HEK293 (cell line): ENCODE measurements around the gene PLB1.

Source experiments
- ATF2 ChIP-seq: fragments of 450-650 bp; formaldehyde crosslinking; IDR thresholded peaks from 2 replicates; pipeline ENCODE4 v1.5.1; 2016; ENCODE audit warnings: missing biosample characterization, missing genetic modification characterization, low read depth
- GLIS2 ChIP-seq: fragments of 450-650 bp; formaldehyde crosslinking; IDR thresholded peaks from 2 replicates; pipeline ENCODE4 v1.5.1; 2016; ENCODE audit warnings: missing biosample characterization, missing genetic modification characterization
- KLF16 ChIP-seq: fragments of 450-650 bp; formaldehyde crosslinking; IDR thresholded peaks from 2 replicates; pipeline ENCODE4 v1.5.1; 2017; ENCODE audit warnings: missing biosample characterization, missing genetic modification characterization
- PBX3 ChIP-seq: sonication (generic); formaldehyde crosslinking; IDR thresholded peaks from 2 replicates; pipeline ENCODE4 v1.8.1; 2022; ENCODE audit warnings: mild to moderate bottlenecking, moderate library complexity, missing genetic modification reagents
- SCRT1 ChIP-seq: fragments of 450-650 bp; formaldehyde crosslinking; IDR thresholded peaks from 2 replicates; pipeline ENCODE4 v1.5.1; 2016; ENCODE audit warnings: missing biosample characterization, missing genetic modification characterization, borderline replicate concordance
- SP2 ChIP-seq: fragments of 450-650 bp; formaldehyde crosslinking; IDR thresholded peaks from 2 replicates; pipeline ENCODE4 v1.5.1; 2016; ENCODE audit warnings: missing biosample characterization, missing genetic modification characterization
- TSHZ1 ChIP-seq: fragments of 450-650 bp; formaldehyde crosslinking; IDR thresholded peaks from 2 replicates; pipeline ENCODE4 v1.5.1; 2016; ENCODE audit warnings: missing biosample characterization, missing genetic modification characterization, borderline replicate concordance
- ZBTB26 ChIP-seq: fragments of 450-650 bp; formaldehyde crosslinking; optimal IDR thresholded peaks from 2 replicates; pipeline ENCODE3; 2016; ENCODE audit warnings: missing biosample characterization, mild to moderate bottlenecking, missing genetic modification characterization
- ZBTB48 ChIP-seq: fragments of 450-650 bp; formaldehyde crosslinking; IDR thresholded peaks from 2 replicates; pipeline ENCODE4 v1.5.1; 2016; ENCODE audit warnings: missing biosample characterization, missing genetic modification characterization
- ZFP3 ChIP-seq: fragments of 450-650 bp; formaldehyde crosslinking; IDR thresholded peaks from 2 replicates; pipeline ENCODE4 v1.5.1; 2016; ENCODE audit warnings: low read depth, missing biosample characterization, missing genetic modification characterization
- ZNF140 ChIP-seq: fragments of 450-650 bp; formaldehyde crosslinking; IDR thresholded peaks from 2 replicates; pipeline ENCODE4 v1.5.1; 2016; ENCODE audit warnings: missing biosample characterization, missing genetic modification characterization
- ZNF24 ChIP-seq: fragments of 450-650 bp; formaldehyde crosslinking; IDR thresholded peaks from 2 replicates; pipeline ENCODE4 v1.5.1; 2016; ENCODE audit warnings: missing biosample characterization, missing genetic modification characterization
- ZNF335 ChIP-seq: fragments of 450-650 bp; formaldehyde crosslinking; conservative IDR thresholded peaks from 2 replicates; pipeline ENCODE4 v1.5.1; 2016; ENCODE audit warnings: missing biosample characterization, missing genetic modification characterization
- ZNF391 ChIP-seq: fragments of 450-650 bp; formaldehyde crosslinking; IDR thresholded peaks from 2 replicates; pipeline ENCODE4 v1.5.1; 2016; ENCODE audit warnings: low read depth, missing biosample characterization, missing genetic modification characterization, borderline replicate concordance
- ZNF423 ChIP-seq: fragments of 450-650 bp; formaldehyde crosslinking; IDR thresholded peaks from 2 replicates; pipeline ENCODE4 v1.5.1; 2016; ENCODE audit warnings: missing biosample characterization, missing genetic modification characterization
- ZNF48 ChIP-seq: fragments of 450-650 bp; formaldehyde crosslinking; IDR thresholded peaks from 2 replicates; pipeline ENCODE4 v1.5.1; 2016; ENCODE audit warnings: missing biosample characterization, missing genetic modification characterization
- ZNF623 ChIP-seq: fragments of 450-650 bp; formaldehyde crosslinking; IDR thresholded peaks from 2 replicates; pipeline ENCODE4 v1.5.1; 2016; ENCODE audit warnings: missing biosample characterization, missing genetic modification characterization
- ZNF777 ChIP-seq: fragments of 450-650 bp; formaldehyde crosslinking; IDR thresholded peaks from 2 replicates; pipeline ENCODE4 v1.5.1; 2017; ENCODE audit warnings: missing biosample characterization, missing genetic modification characterization, borderline replicate concordance
- ZNF785 ChIP-seq: fragments of 450-650 bp; formaldehyde crosslinking; IDR thresholded peaks from 2 replicates; pipeline ENCODE4 v1.5.1; 2016; ENCODE audit warnings: missing biosample characterization, missing genetic modification characterization
- ZSCAN18 ChIP-seq: fragments of 450-650 bp; formaldehyde crosslinking; IDR thresholded peaks from 2 replicates; pipeline ENCODE4 v1.5.1; 2016; ENCODE audit warnings: missing biosample characterization, missing genetic modification characterization
- TF ChIP-seq, protein P1 (sequence below): fragments of 450-650 bp; formaldehyde crosslinking; IDR thresholded peaks from 2 replicates; pipeline ENCODE4 v1.5.1; 2017; ENCODE audit warnings: missing biosample characterization, missing genetic modification characterization
- TF ChIP-seq, protein P2 (sequence below): fragments of 450-650 bp; formaldehyde crosslinking; IDR thresholded peaks from 2 replicates; pipeline ENCODE4 v1.5.1; 2016; ENCODE audit warnings: missing biosample characterization, missing genetic modification characterization
- TF ChIP-seq, protein P3 (sequence below): fragments of 450-650 bp; formaldehyde crosslinking; IDR thresholded peaks from 2 replicates; pipeline ENCODE4 v1.5.1; 2016; ENCODE audit warnings: missing biosample characterization, missing genetic modification characterization

Gene PLB1

DNA sequence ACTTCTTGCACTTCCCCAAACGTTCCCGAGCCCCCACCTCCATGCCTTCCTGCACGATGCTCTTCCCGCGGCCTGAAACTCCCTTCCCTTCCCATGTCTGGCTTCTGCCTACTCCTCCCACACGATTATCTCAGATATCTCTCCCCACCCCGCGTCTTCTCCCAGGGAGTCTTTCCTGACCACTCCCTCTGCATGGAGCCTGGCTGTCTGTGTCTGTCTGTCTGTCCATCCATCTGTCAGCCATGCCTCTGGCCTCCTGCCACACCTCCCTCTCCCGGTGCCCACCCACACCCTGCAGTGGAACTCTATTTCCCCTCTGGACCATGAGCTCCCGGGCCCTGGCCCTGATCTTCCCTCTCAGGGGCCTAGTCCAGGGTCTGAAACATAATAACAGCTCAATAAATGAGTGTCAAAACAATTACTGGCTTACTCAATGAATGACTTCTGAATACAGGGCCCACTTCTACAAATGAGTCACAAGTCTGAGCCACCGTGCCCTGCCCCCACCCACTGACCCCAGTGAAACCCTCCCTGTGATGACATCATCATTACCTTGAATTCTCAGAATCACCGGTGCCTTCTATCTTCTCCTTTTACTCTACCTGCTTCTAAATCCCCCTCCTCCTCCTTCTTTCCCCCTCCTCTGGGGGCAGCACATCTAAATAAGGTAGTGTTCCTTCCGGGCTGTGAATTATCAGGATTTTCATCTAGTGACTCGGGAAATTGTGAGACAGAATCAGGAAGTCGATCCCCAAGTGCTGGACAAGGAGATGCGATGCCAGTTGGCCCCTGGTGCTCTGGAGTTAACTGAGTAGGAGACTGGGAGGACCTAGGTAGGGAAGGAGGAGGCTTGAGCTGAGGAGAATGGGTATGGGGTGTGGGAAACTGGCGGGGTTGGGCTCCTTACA, 46.1 kb upstream of the PLB1 start (continued):
- peak; percentile 92 for TF ChIP-seq ATF2 (tag by site-specific recombination)
- TF ChIP-seq ZBTB26 (tag by site-specific recombination), result no peak
- TF ChIP-seq SP2 (tag by site-specific recombination), result no peak
- TF ChIP-seq ZNF785 (tag by site-specific recombination), result no peak
- no peak for TF ChIP-seq ZNF24 (tag by site-specific recombination)
- TF ChIP-seq, protein P1, sequence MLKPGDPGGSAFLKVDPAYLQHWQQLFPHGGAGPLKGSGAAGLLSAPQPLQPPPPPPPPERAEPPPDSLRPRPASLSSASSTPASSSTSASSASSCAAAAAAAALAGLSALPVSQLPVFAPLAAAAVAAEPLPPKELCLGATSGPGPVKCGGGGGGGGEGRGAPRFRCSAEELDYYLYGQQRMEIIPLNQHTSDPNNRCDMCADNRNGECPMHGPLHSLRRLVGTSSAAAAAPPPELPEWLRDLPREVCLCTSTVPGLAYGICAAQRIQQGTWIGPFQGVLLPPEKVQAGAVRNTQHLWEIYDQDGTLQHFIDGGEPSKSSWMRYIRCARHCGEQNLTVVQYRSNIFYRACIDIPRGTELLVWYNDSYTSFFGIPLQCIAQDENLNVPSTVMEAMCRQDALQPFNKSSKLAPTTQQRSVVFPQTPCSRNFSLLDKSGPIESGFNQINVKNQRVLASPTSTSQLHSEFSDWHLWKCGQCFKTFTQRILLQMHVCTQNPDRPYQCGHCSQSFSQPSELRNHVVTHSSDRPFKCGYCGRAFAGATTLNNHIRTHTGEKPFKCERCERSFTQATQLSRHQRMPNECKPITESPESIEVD (tag by site-specific recombination), result no peak
- TF ChIP-seq ZNF777 (tag by site-specific recombination), result no peak
- no peak for TF ChIP-seq ZNF423 (tag by site-specific recombination)
- TF ChIP-seq ZSCAN18 (tag by site-specific recombination), result no peak
- no peak for TF ChIP-seq PBX3 (CRISPR knock-in tag)
- TF ChIP-seq ZNF335 (tag by site-specific recombination), result no peak
- TF ChIP-seq, protein P2, sequence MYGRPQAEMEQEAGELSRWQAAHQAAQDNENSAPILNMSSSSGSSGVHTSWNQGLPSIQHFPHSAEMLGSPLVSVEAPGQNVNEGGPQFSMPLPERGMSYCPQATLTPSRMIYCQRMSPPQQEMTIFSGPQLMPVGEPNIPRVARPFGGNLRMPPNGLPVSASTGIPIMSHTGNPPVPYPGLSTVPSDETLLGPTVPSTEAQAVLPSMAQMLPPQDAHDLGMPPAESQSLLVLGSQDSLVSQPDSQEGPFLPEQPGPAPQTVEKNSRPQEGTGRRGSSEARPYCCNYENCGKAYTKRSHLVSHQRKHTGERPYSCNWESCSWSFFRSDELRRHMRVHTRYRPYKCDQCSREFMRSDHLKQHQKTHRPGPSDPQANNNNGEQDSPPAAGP (tag by site-specific recombination), result peak; percentile 88
- no peak for TF ChIP-seq SCRT1
- TF ChIP-seq ZNF623 (tag by site-specific recombination), result no peak
- no peak for TF ChIP-seq ZNF48 (tag by site-specific recombination)
- no peak for TF ChIP-seq ZFP3 (tag by site-specific recombination)
- no peak for TF ChIP-seq ZNF391 (tag by site-specific recombination)
- no peak for TF ChIP-seq ZNF140 (tag by site-specific recombination)
- TF ChIP-seq, protein P3, sequence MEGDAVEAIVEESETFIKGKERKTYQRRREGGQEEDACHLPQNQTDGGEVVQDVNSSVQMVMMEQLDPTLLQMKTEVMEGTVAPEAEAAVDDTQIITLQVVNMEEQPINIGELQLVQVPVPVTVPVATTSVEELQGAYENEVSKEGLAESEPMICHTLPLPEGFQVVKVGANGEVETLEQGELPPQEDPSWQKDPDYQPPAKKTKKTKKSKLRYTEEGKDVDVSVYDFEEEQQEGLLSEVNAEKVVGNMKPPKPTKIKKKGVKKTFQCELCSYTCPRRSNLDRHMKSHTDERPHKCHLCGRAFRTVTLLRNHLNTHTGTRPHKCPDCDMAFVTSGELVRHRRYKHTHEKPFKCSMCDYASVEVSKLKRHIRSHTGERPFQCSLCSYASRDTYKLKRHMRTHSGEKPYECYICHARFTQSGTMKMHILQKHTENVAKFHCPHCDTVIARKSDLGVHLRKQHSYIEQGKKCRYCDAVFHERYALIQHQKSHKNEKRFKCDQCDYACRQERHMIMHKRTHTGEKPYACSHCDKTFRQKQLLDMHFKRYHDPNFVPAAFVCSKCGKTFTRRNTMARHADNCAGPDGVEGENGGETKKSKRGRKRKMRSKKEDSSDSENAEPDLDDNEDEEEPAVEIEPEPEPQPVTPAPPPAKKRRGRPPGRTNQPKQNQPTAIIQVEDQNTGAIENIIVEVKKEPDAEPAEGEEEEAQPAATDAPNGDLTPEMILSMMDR (tag by site-specific recombination), result no peak
- TF ChIP-seq TSHZ1 (tag by site-specific recombination), result peak; percentile 40; the same call in 1 of the 2 replicates
- TF ChIP-seq GLIS2, result 0 out of 2 replicates have a peak, but pooled peaks have one; percentile 19
- TF ChIP-seq KLF16 (tag by site-specific recombination), result 0 out of 2 replicates have a peak, but pooled peaks have one; percentile 23
- no peak; the same call in 1 of the 2 replicates for TF ChIP-seq ZBTB48
